K562 (cell line): ENCODE data around the gene LCA5.

Source experiments
- ZNF75A ChIP-seq: fragments of 450-650 bp; formaldehyde crosslinking; IDR thresholded peaks from 2 replicates; pipeline ENCODE4 v1.4.0; 2020; ENCODE audit warnings: mild to moderate bottlenecking
- TF ChIP-seq, protein P1 (sequence below): fragments of 200-800 bp; sonication (Bioruptor generic); IDR thresholded peaks from 2 replicates; pipeline ENCODE4 v1.6.1; 2016; ENCODE audit warnings: missing genetic modification characterization, missing compliant biosample characterization

DNA sequence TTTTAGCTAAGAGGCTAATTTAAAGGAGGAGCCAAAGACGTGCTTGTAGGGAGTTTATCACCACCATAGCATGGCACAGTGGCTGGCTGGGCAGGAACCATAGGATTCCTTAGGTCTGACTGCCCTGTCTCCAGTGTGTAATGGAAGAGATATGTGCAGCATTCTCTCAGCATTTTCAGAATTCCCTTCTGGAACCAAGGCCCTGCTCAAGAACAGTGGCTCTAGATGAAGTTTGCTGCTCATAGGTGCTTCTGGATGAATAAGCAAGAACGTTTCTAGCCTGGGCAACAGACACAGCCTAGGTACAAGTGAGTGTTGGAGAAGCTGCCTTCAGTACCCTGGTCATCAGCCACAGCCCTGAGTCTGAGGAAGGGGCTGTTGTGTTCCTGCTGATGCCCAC lies 69.1 kb downstream of the LCA5 start:
- TF ChIP-seq ZNF75A = no peak
- TF ChIP-seq, protein P1, sequence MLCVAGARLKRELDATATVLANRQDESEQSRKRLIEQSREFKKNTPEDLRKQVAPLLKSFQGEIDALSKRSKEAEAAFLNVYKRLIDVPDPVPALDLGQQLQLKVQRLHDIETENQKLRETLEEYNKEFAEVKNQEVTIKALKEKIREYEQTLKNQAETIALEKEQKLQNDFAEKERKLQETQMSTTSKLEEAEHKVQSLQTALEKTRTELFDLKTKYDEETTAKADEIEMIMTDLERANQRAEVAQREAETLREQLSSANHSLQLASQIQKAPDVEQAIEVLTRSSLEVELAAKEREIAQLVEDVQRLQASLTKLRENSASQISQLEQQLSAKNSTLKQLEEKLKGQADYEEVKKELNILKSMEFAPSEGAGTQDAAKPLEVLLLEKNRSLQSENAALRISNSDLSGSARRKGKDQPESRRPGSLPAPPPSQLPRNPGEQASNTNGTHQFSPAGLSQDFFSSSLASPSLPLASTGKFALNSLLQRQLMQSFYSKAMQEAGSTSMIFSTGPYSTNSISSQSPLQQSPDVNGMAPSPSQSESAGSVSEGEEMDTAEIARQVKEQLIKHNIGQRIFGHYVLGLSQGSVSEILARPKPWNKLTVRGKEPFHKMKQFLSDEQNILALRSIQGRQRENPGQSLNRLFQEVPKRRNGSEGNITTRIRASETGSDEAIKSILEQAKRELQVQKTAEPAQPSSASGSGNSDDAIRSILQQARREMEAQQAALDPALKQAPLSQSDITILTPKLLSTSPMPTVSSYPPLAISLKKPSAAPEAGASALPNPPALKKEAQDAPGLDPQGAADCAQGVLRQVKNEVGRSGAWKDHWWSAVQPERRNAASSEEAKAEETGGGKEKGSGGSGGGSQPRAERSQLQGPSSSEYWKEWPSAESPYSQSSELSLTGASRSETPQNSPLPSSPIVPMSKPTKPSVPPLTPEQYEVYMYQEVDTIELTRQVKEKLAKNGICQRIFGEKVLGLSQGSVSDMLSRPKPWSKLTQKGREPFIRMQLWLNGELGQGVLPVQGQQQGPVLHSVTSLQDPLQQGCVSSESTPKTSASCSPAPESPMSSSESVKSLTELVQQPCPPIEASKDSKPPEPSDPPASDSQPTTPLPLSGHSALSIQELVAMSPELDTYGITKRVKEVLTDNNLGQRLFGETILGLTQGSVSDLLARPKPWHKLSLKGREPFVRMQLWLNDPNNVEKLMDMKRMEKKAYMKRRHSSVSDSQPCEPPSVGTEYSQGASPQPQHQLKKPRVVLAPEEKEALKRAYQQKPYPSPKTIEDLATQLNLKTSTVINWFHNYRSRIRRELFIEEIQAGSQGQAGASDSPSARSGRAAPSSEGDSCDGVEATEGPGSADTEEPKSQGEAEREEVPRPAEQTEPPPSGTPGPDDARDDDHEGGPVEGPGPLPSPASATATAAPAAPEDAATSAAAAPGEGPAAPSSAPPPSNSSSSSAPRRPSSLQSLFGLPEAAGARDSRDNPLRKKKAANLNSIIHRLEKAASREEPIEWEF (CRISPR knock-in tag) = no peak
